Uterus (tissue), 4 donors: ENCODE data around the gene PRSS33. TPM values are rescaled to one million over a fixed set of nuclear protein-coding genes. Genes with fewer than 3 reads are reported as not detected.

Experiments used
- DNase-seq, 2 donors: peaks; one replicate each; pipeline ENCODE4 v3.0.0-alpha.2; 2019 to 2020
- H3K27ac ChIP-seq, 2 donors: fragments of 200-600 bp; sonication (generic); 1 replicate in 1 of 2; 2 replicates in 1 of 2; pipeline ENCODE4 v1.5.1; 2016 to 2018
- H3K27me3 ChIP-seq, 2 donors: fragments of 200-600 bp; sonication (generic); one replicate each; pipeline ENCODE4 v1.5.1; 2018 to 2019; ENCODE audit warnings: control low read depth in 1 of 2
- H3K36me3 ChIP-seq, 2 donors: fragments of 200-600 bp; sonication (generic); one replicate each; pipeline ENCODE4 v1.5.1; 2019; ENCODE audit warnings: control low read depth in 1 of 2
- H3K4me1 ChIP-seq, 2 donors: fragments of 200-600 bp; sonication (generic); one replicate each; pipeline ENCODE4 v1.5.1; 2018 to 2019; ENCODE audit warnings: control low read depth in 1 of 2
- H3K4me3 ChIP-seq, 2 donors: fragments of 200-600 bp; sonication (generic); 1 replicate in 1 of 2; 2 replicates in 1 of 2; pipeline ENCODE4 v1.5.1; 2018 to 2019; ENCODE audit warnings: mild to moderate bottlenecking in 1 of 2
- H3K9me3 ChIP-seq, 2 donors: fragments of 200-600 bp; sonication (generic); one replicate each; pipeline ENCODE4 v1.5.1; 2019; ENCODE audit warnings: control low read depth in 1 of 2
- CTCF ChIP-seq, 4 experiments: fragments of 200-600 bp in 2 of 4; fragments of 450-650 bp in 2 of 4; sonication (generic) in 2 of 4; IDR thresholded peaks; one replicate each; pipeline ENCODE4 v1.5.1; 2016 to 2019; ENCODE audit warnings: antibody characterized with exemption in 4 of 4, mild to moderate bottlenecking in 2 of 4, moderate library complexity in 1 of 4
- POLR2A ChIP-seq, 2 donors: fragments of 450-650 bp; IDR thresholded peaks; one replicate each; pipeline ENCODE4 v1.6.1; 2016; ENCODE audit warnings: antibody characterized with exemption in 2 of 2, mild to moderate bottlenecking in 1 of 2, moderate library complexity in 1 of 2
- intact Hi-C: fragments of 100-400 bp; cut with DNase I; formaldehyde crosslinking; loops from one replicate; pipeline ENCODE4 v1.15.1; 2023; ENCODE audit warnings: low total_unique reads
- total RNA-seq, 4 donors: library from RNA; depleted of rRNA in 3 of 4; stranded (reverse); fragments of >200 nt in 3 of 4; gene quantifications; one replicate each; pipeline versions ENCODE4 v1.1.0 to v1.2.4, GENCODE V29; 2014 to 2023
- donor health status: DM: yes; HTN: yes; CAD: no.

The PRSS33 gene
- total RNA-seq, 4 donors from 2014 or later: 0.21 TPM; not detected in 3

DNA sequence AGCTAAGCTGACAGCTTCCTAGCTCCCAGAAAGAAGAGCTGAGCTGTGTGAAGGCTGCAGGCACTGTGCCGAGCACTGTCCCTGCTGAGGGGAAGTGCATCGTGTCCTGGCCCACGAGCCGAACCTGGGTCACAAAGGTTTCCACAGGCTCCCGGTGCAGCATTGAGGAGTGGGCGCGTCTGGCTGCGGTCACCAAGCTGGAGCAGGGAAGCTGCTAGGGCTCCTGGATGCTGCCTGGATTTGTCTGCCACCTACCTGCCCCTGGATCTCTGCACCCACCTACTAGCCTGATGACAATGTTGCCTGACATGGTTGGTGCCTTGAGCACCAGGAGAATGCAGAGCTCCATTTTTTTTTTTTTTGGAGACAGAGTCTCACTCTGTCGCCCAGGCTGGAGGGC lies 41.4 kb downstream of the PRSS33 start:
- Histone ChIP-seq H3K4me3 (no peak overlapping the region), H3K4me1 (no peaks in the 10 kb centered on the region), H3K27me3 (no peaks in the 10 kb centered on the region), H3K36me3 (no peaks in the 10 kb centered on the region), H3K27ac (no peak overlapping the region), H3K9me3 (no peaks in the 10 kb centered on the region)
- DNase-seq: no peak
- TF ChIP-seq CTCF (IDR thresholded peaks at IDR 0.05) (no peak), POLR2A (IDR thresholded peaks at IDR 0.05) (no peak)
- intact Hi-C loops: no loop called here

- TF ChIP-seq CTCF (IDR thresholded peaks at IDR 0.05) (no peak), POLR2A (IDR thresholded peaks at IDR 0.05) (no peak)
- H3K4me3 ChIP-seq: no peak overlapping the region
Measured at GRCh38 chr16:2745116-2745890, 42.1 kb downstream of the PRSS33 start.

GRCh38 chr16:2744711-2745110 lies 42.6 kb downstream of the PRSS33 start:
- no peaks in the 10 kb centered on the region for H3K36me3 ChIP-seq
- no peak for DNase-seq

More at GRCh38 chr16:2745116-2745890, 42.1 kb downstream of the PRSS33 start:
- Histone ChIP-seq H3K27me3 (no peaks in the 10 kb centered on the region), H3K9me3 (no peaks in the 10 kb centered on the region), H3K27ac (no peak overlapping the region), H3K36me3 (no peaks in the 10 kb centered on the region), H3K4me1 (no peaks in the 10 kb centered on the region)
- intact Hi-C loops: no loop called here
- no peak for DNase-seq

GRCh38 chr16:2743007-2743810 lies 44.2 kb downstream of the PRSS33 start:
- Histone ChIP-seq H3K36me3 (no peaks in the 10 kb centered on the region), H3K27me3 (no peaks in the 10 kb centered on the region), H3K4me1 (no peaks in the 10 kb centered on the region), H3K4me3 (no peak overlapping the region), H3K27ac (no peak overlapping the region), H3K9me3 (no peaks in the 10 kb centered on the region)
- no peak for DNase-seq
- TF ChIP-seq CTCF (IDR thresholded peaks at IDR 0.05) (no peak), POLR2A (IDR thresholded peaks at IDR 0.05) (no peak)
- intact Hi-C loops: no loop called here

More at GRCh38 chr16:2744711-2745110, 42.6 kb downstream of the PRSS33 start:
- Histone ChIP-seq H3K4me1 (no peaks in the 10 kb centered on the region), H3K27ac (no peak overlapping the region), H3K27me3 (no peaks in the 10 kb centered on the region), H3K9me3 (no peaks in the 10 kb centered on the region), H3K4me3 (no peak overlapping the region)
- TF ChIP-seq CTCF (IDR thresholded peaks at IDR 0.05) (no peak), POLR2A (IDR thresholded peaks at IDR 0.05) (no peak)
- intact Hi-C loops: no loop called here
